ENCODE results near the gene LPP. TPM values are rescaled to one million over a fixed set of nuclear protein-coding genes. Genes with fewer than 3 reads are reported as not detected.

Gene LPP
- total and polyA plus RNA-seq, 10 of the 15 experiments (the other 5 are each of a cell fraction or from before 2014, with no cell fraction given): under 0.01 to 0.62 (median 0.03) TPM

DNA sequence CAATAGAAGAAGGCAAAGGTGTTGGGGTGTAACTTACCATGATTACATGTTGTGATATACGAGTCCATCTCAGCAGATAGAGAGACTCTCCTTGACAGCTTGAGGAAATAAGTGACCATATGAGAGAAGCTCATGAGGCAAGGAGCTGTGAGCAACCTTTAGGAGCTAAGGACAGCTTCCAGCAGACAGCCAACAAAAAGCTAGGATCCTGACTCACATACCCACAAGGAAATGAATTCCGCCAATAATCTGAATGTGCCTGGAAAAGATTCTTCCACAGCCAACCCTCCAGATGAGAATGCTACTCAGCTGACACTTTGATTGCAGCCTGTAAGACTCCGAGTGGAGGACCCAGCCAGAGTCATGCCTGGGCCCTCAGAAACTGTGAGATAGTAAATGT is 678.2 kb downstream of the LPP start:
- RAD21 ChIA-PET (ENCODE audit: unreplicated experiment): no interaction called here
- Histone ChIP-seq H2AFZ (ENCODE audit: control insufficient read depth, low read depth, low read length) (no peak overlapping the region), H3K4me2 (ENCODE audit: control insufficient read depth, insufficient read depth) (no peak overlapping the region), H3K79me2 (ENCODE audit: control insufficient read depth, insufficient read depth, low read length) (no peaks in the 10 kb centered on the region), H4K20me1 (ENCODE audit: control insufficient read depth, insufficient read depth) (no peaks in the 10 kb centered on the region), H3K27me3 (replicated peaks in 1 of 2; ENCODE audit: control insufficient read depth in 2 of 2, insufficient read depth in 2 of 2, low read length in 1 of 2) (no peaks in the 10 kb centered on the region), H3K9me3 (replicated peaks; ENCODE audit: control insufficient read depth, insufficient read depth, low read length) (no peaks in the 10 kb centered on the region), H3K36me3 (ENCODE audit: control insufficient read depth in 2 of 2, insufficient read depth in 2 of 2, low read length in 1 of 2) (no peaks in the 10 kb centered on the region), H3K4me3 (no peak overlapping the region), H3K9ac (ENCODE audit: control insufficient read depth, insufficient read depth, low read length) (no peak overlapping the region), H3K27ac (ENCODE audit: control insufficient read depth, insufficient read depth) (no peak overlapping the region), H3K4me1 (ENCODE audit: control insufficient read depth, insufficient read depth, low read length) (no peaks in the 10 kb centered on the region)
- intact Hi-C loops (cut with micrococcal nuclease; ENCODE audit: unreplicated experiment): no loop called here
- ATAC-seq: no peak
- BruUV-seq (replicated peaks): no TSS peak
- TF ChIP-seq, protein P1, sequence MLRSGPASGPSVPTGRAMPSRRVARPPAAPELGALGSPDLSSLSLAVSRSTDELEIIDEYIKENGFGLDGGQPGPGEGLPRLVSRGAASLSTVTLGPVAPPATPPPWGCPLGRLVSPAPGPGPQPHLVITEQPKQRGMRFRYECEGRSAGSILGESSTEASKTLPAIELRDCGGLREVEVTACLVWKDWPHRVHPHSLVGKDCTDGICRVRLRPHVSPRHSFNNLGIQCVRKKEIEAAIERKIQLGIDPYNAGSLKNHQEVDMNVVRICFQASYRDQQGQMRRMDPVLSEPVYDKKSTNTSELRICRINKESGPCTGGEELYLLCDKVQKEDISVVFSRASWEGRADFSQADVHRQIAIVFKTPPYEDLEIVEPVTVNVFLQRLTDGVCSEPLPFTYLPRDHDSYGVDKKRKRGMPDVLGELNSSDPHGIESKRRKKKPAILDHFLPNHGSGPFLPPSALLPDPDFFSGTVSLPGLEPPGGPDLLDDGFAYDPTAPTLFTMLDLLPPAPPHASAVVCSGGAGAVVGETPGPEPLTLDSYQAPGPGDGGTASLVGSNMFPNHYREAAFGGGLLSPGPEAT (IDR thresholded peaks at IDR 0.05; ENCODE audit: low read depth): no peak
- 24% methylated on average over 3 of the region's 3 CpGs for WGBS (ENCODE audit: insufficient coverage, insufficient replicate concordance, low lambda C conversion rate, missing lambda C conversion rate)
- CTCF ChIA-PET: interaction anchor here (1.8 kb wide), 1 partner anchor 1094 kb away, joined by 4 read pairs; no protein-coding TSS in a partner anchor
- in situ Hi-C loops (cut with MboI): no loop called here
- no peak for DNase-seq (ENCODE audit: low read depth, low spot score)
- no peak for FAIRE-seq
- POLR2A ChIA-PET: no interaction called here
- SMC1A ChIA-PET (ENCODE audit: uncharacterized antibody, unreplicated experiment): interaction anchor here (0.7 to 1.2 kb wide), 2 partner anchors 11 to 1084 kb away, joined by 3 read pairs; no protein-coding TSS in a partner anchor

DNA sequence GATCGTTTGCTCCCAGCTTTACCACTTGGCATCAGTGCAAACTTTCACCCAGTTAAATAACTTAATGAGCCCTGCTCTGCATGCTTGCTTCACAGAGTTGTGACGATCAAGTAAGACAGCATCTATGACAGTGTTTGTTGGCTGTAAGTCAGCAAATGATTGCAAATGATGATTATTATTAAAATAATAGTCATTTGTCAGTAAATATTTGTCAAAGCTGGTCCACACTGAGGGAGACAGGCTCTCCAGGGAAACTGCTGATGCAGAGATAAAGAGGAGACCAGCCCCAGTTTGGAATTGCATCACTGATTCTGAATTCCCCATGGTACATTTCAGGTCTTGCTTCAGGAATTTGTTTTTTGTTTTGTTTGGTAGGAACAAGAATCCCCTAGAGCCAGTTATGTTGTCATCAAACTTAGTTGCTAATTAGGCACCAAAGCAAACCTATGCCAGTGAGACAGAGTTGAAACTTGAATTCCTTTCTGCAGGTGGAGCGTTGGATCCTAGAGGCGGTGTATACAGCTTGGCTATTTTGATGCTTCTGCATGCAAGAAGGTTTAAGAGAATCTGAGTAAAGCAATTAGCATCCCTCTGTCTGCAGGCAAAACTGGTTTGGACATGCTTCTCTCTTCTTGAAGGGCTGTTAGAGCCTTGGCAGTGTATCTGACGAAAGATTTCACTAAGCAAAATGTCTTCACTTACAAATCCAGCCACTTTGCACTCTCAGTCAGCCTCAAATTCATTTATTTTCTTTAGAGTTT is 679.2 kb downstream of the LPP start:
- 30% methylated on average over 5 of the region's 5 CpGs for WGBS (ENCODE audit: insufficient coverage, insufficient replicate concordance, low lambda C conversion rate, missing lambda C conversion rate)
- H3K27ac ChIP-seq (ENCODE audit: control insufficient read depth, insufficient read depth): no peak overlapping the region
- no peaks in the 10 kb centered on the region for H3K27me3 ChIP-seq (replicated peaks in 1 of 2; ENCODE audit: control insufficient read depth in 2 of 2, insufficient read depth in 2 of 2, low read length in 1 of 2)
- ChIA-PET CTCF (no interaction called here), SMC1A (ENCODE audit: uncharacterized antibody, unreplicated experiment) (interaction anchor here (1.2 kb wide), 1 partner anchor 1085 kb away, joined by 3 read pairs; no protein-coding TSS in a partner anchor), RAD21 (ENCODE audit: unreplicated experiment) (no interaction called here), POLR2A (no interaction called here)
- in situ Hi-C loops (cut with MboI): no loop called here
- H2AFZ ChIP-seq (ENCODE audit: control insufficient read depth, low read depth, low read length): no peak overlapping the region
- H3K9me3 ChIP-seq (replicated peaks; ENCODE audit: control insufficient read depth, insufficient read depth, low read length): no peaks in the 10 kb centered on the region
- no peak for ATAC-seq
- intact Hi-C loops (cut with micrococcal nuclease; ENCODE audit: unreplicated experiment): no loop called here
- H3K4me1 ChIP-seq (ENCODE audit: control insufficient read depth, insufficient read depth, low read length): no peaks in the 10 kb centered on the region
- no TSS peak for BruUV-seq (replicated peaks)
- H3K79me2 ChIP-seq (ENCODE audit: control insufficient read depth, insufficient read depth, low read length): no peaks in the 10 kb centered on the region
- H4K20me1 ChIP-seq (ENCODE audit: control insufficient read depth, insufficient read depth): no peaks in the 10 kb centered on the region
- no peak for FAIRE-seq
- no peak overlapping the region for H3K4me3 ChIP-seq
- no peak for DNase-seq (ENCODE audit: low read depth, low spot score)
- H3K9ac ChIP-seq (ENCODE audit: control insufficient read depth, insufficient read depth, low read length): no peak overlapping the region
- H3K4me2 ChIP-seq (ENCODE audit: control insufficient read depth, insufficient read depth): no peak overlapping the region
- no peaks in the 10 kb centered on the region for H3K36me3 ChIP-seq (ENCODE audit: control insufficient read depth in 2 of 2, insufficient read depth in 2 of 2, low read length in 1 of 2)
- TF ChIP-seq SMC3 (IDR thresholded peaks at IDR 0.05; ENCODE audit: borderline replicate concordance, low read length) (no peak), POLR2AphosphoS5 (IDR thresholded peaks at IDR 0.05; ENCODE audit: low read length) (no peak), ZSCAN29 (IDR thresholded peaks at IDR 0.05) (no peak), ZNF24 (IDR thresholded peaks at IDR 0.05) (no peak), NR2C1 (IDR thresholded peaks at IDR 0.05) (no peak), ZNF384 (IDR thresholded peaks at IDR 0.05; ENCODE audit: borderline replicate concordance, low read depth, low read length) (no peak), FOXK2 (IDR thresholded peaks at IDR 0.05) (no peak), KLF5 (IDR thresholded peaks at IDR 0.05; ENCODE audit: partially characterized antibody) (no peak), CBX3 (IDR thresholded peaks at IDR 0.05; ENCODE audit: borderline replicate concordance, low read depth) (no peak), GABPA (IDR thresholded peaks at IDR 0.05; ENCODE audit: low read depth) (no peak), RAD51 (IDR thresholded peaks at IDR 0.05) (no peak), EGR1 (IDR thresholded peaks at IDR 0.05; ENCODE audit: borderline replicate concordance in 1 of 2, low read depth in 2 of 2, low read length in 2 of 2) (no peak)
- TF ChIP-seq, protein P2, sequence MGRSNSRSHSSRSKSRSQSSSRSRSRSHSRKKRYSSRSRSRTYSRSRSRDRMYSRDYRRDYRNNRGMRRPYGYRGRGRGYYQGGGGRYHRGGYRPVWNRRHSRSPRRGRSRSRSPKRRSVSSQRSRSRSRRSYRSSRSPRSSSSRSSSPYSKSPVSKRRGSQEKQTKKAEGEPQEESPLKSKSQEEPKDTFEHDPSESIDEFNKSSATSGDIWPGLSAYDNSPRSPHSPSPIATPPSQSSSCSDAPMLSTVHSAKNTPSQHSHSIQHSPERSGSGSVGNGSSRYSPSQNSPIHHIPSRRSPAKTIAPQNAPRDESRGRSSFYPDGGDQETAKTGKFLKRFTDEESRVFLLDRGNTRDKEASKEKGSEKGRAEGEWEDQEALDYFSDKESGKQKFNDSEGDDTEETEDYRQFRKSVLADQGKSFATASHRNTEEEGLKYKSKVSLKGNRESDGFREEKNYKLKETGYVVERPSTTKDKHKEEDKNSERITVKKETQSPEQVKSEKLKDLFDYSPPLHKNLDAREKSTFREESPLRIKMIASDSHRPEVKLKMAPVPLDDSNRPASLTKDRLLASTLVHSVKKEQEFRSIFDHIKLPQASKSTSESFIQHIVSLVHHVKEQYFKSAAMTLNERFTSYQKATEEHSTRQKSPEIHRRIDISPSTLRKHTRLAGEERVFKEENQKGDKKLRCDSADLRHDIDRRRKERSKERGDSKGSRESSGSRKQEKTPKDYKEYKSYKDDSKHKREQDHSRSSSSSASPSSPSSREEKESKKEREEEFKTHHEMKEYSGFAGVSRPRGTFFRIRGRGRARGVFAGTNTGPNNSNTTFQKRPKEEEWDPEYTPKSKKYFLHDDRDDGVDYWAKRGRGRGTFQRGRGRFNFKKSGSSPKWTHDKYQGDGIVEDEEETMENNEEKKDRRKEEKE (IDR thresholded peaks at IDR 0.05): no peak

Data from GM12878 (cell line).